ENCODE data around the gene CDH23. TPM values are rescaled to one million over a fixed set of nuclear protein-coding genes. Genes with fewer than 3 reads are reported as not detected.
A peak's percentile ranks its signal among the peaks of the same experiment; 100 is the strongest.

Gene CDH23
- total RNA-seq, 1 experiment from 2014 or later: 2.9 TPM

GRCh38 chr10:71811351-71811750, 414.6 kb downstream of the CDH23 start:
- Mint-ChIP-seq H3K4me1 (no peaks in the 10 kb centered on the region), H3K9me3 (no peaks in the 10 kb centered on the region), H3K27me3 (ENCODE audit: low read depth) (no peaks in the 10 kb centered on the region), H3K36me3 (peaks cover 9% of the 10 kb centered on the region), H3K27ac (no peak overlapping the region), H3K4me3 (no peak overlapping the region)
- DNase-seq (ENCODE audit: low spot score): no peak
- no peak for ATAC-seq
- ChIA-PET CTCF (interaction anchor here (0.6 to 2.6 kb wide), 28 partner anchors 11 to 496 kb away, joined by 3 to 24 read pairs (median 4); partner anchors contain the start of genes SLC29A3 and VSIR), POLR2A (no interaction called here)
- TF ChIP-seq FOXP1 (CRISPR knock-in tag; IDR thresholded peaks at IDR 0.05; ENCODE audit: borderline replicate concordance) (0 out of 2 replicates have a peak, but pooled peaks have one; percentile 5), CTCF (IDR thresholded peaks at IDR 0.05) (no peak)

- TF ChIP-seq ZNF423 (CRISPR knock-in tag; IDR thresholded peaks at IDR 0.05) (peak; percentile 92), CTCF (IDR thresholded peaks at IDR 0.05) (peak; percentile 53), USF1 (CRISPR knock-in tag; IDR thresholded peaks at IDR 0.05) (peak; percentile 81), MLX (CRISPR knock-in tag; IDR thresholded peaks at IDR 0.05) (no peak), ZNF671 (CRISPR knock-in tag; IDR thresholded peaks at IDR 0.05) (no peak)
- Mint-ChIP-seq H3K9me3 (no peaks in the 10 kb centered on the region), H3K27ac (no peak overlapping the region), H3K27me3 (ENCODE audit: low read depth) (no peaks in the 10 kb centered on the region), H3K4me3 (no peak overlapping the region), H3K4me1 (no peaks in the 10 kb centered on the region), H3K36me3 (peaks cover 18% of the 10 kb centered on the region)
- POLR2A ChIA-PET: no interaction called here
- peak; percentile 74 for DNase-seq (ENCODE audit: low spot score)
- CTCF ChIA-PET: interaction anchor here (0.5 to 2.6 kb wide), 36 partner anchors 10 to 497 kb away, joined by 3 to 24 read pairs (median 3); partner anchors contain the start of genes SLC29A3 and VSIR
- ATAC-seq: peak; percentile 76
These were observed 415.5 kb downstream of the CDH23 start for GRCh38 chr10:71812016-71812912.

GRCh38 chr10:71812913-71813590, 416.3 kb downstream of the CDH23 start:
- no peak overlapping the region for H3K27ac Mint-ChIP-seq
- H3K4me3 Mint-ChIP-seq: no peak overlapping the region
- H3K27me3 Mint-ChIP-seq (ENCODE audit: low read depth): no peaks in the 10 kb centered on the region
- ChIA-PET CTCF (interaction anchor here (0.5 to 2.6 kb wide), 16 partner anchors 13 to 498 kb away, joined by 3 to 24 read pairs (median 4); partner anchors contain the start of gene VSIR), POLR2A (no interaction called here)
- peaks cover 26% of the 10 kb centered on the region for H3K36me3 Mint-ChIP-seq
- ATAC-seq (no peak), DNase-seq (ENCODE audit: low spot score) (no peak)
- H3K4me1 Mint-ChIP-seq: no peaks in the 10 kb centered on the region
- no peak for TF ChIP-seq ZNF232 (CRISPR knock-in tag; IDR thresholded peaks at IDR 0.05)
- TF ChIP-seq ATF3 (CRISPR knock-in tag; conservative IDR thresholded peaks at IDR 0.05): no peak
- no peak for TF ChIP-seq GRHL2 (CRISPR knock-in tag; IDR thresholded peaks at IDR 0.05; ENCODE audit: insufficient replicate concordance, severe bottlenecking)
- TF ChIP-seq JAZF1 (CRISPR knock-in tag; IDR thresholded peaks at IDR 0.05): no peak
- no peak for TF ChIP-seq NFATC4 (CRISPR knock-in tag; IDR thresholded peaks at IDR 0.05)
- no peak for TF ChIP-seq ZNF532 (CRISPR knock-in tag; IDR thresholded peaks at IDR 0.05; ENCODE audit: borderline replicate concordance)
- no peak for TF ChIP-seq NR1H2 (CRISPR knock-in tag; IDR thresholded peaks at IDR 0.05)
- TF ChIP-seq IRF2 (CRISPR knock-in tag; IDR thresholded peaks at IDR 0.05; ENCODE audit: borderline replicate concordance, low read depth): no peak
- TF ChIP-seq EMX1 (CRISPR knock-in tag; IDR thresholded peaks at IDR 0.05): no peak
- no peak for TF ChIP-seq TCF7 (CRISPR knock-in tag; IDR thresholded peaks at IDR 0.05; ENCODE audit: low read depth)
- no peak for TF ChIP-seq ZNF671 (CRISPR knock-in tag; IDR thresholded peaks at IDR 0.05)
- no peak for TF ChIP-seq ZSCAN18 (CRISPR knock-in tag; IDR thresholded peaks at IDR 0.05)
- no peaks in the 10 kb centered on the region for H3K9me3 Mint-ChIP-seq

All from WTC11 (cell line).